Measurements from ENCODE around the gene TMEM61. TPM values are rescaled to one million over a fixed set of nuclear protein-coding genes. Genes with fewer than 3 reads are reported as not detected.
"Not testable (repeated sequence)": the region's sequence is repeated elsewhere in the genome, so short reads cannot be mapped to it uniquely, and the experiment has no call there.

TMEM61 gene
- total RNA-seq, 1 experiment from 2014 or later: 0.74 TPM

GRCh38 chr1:54931275-54931840 is 49.1 kb upstream of the TMEM61 start (continued):
- TF ChIP-seq, protein P1, sequence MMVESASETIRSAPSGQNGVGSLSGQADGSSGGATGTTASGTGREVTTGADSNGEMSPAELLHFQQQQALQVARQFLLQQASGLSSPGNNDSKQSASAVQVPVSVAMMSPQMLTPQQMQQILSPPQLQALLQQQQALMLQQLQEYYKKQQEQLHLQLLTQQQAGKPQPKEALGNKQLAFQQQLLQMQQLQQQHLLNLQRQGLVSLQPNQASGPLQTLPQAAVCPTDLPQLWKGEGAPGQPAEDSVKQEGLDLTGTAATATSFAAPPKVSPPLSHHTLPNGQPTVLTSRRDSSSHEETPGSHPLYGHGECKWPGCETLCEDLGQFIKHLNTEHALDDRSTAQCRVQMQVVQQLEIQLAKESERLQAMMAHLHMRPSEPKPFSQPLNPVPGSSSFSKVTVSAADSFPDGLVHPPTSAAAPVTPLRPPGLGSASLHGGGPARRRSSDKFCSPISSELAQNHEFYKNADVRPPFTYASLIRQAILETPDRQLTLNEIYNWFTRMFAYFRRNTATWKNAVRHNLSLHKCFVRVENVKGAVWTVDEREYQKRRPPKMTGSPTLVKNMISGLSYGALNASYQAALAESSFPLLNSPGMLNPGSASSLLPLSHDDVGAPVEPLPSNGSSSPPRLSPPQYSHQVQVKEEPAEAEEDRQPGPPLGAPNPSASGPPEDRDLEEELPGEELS (CRISPR knock-in tag; IDR thresholded peaks at IDR 0.05): no peak

GRCh38 chr1:54934081-54934480 is 46.3 kb upstream of the TMEM61 start:
- POLR2A ChIA-PET; ATAC-seq; H3K4me3 Mint-ChIP-seq; H3K27me3 Mint-ChIP-seq (ENCODE audit: low read depth); H3K27ac Mint-ChIP-seq; DNase-seq (ENCODE audit: low spot score): not testable (repeated sequence)
- CTCF ChIA-PET: interaction anchor here (2.2 kb wide), 1 partner anchor 88 kb away, joined by 7 read pairs; no protein-coding TSS in a partner anchor
- Mint-ChIP-seq H3K9me3 (peaks cover 33% of the 10 kb centered on the region), H3K4me1 (peaks cover 21% of the 10 kb centered on the region), H3K36me3 (peaks cover 25% of the 10 kb centered on the region)

DNA sequence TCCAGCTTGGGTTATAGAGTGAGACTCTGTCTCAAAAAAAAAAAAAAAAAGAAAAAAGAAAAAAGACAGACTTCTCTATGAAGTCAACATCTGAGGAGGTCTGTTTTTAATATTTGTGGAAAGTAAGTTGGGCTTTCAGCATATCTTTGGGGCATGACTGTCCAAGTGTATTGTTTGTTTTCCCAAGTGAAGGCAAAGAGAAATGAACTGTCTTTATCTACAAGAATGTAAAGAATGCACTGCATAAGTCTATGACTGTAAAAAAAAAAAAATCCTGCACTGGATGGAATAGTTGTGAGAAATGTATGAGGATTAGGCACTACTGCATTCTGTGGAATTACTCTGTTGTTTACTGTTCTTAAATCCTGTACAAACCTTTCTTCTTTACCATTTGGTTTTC is 45.6 kb upstream of the TMEM61 start:
- no peak overlapping the region for H3K4me3 Mint-ChIP-seq
- no peak for ATAC-seq
- H3K4me1 Mint-ChIP-seq: peaks cover 29% of the 10 kb centered on the region
- H3K27ac Mint-ChIP-seq: no peak overlapping the region
- H3K27me3 Mint-ChIP-seq (ENCODE audit: low read depth): peaks cover 3% of the 10 kb centered on the region; the same call in 1 of the 2 replicates
- no peak for TF ChIP-seq AFF4 (CRISPR knock-in tag; IDR thresholded peaks at IDR 0.05; ENCODE audit: borderline replicate concordance)
- no peak for TF ChIP-seq ZNF396 (CRISPR knock-in tag; IDR thresholded peaks at IDR 0.05; ENCODE audit: borderline replicate concordance)
- no peak for TF ChIP-seq ZNF317 (CRISPR knock-in tag; IDR thresholded peaks at IDR 0.05; ENCODE audit: borderline replicate concordance, low read depth)
- TF ChIP-seq, protein P2, sequence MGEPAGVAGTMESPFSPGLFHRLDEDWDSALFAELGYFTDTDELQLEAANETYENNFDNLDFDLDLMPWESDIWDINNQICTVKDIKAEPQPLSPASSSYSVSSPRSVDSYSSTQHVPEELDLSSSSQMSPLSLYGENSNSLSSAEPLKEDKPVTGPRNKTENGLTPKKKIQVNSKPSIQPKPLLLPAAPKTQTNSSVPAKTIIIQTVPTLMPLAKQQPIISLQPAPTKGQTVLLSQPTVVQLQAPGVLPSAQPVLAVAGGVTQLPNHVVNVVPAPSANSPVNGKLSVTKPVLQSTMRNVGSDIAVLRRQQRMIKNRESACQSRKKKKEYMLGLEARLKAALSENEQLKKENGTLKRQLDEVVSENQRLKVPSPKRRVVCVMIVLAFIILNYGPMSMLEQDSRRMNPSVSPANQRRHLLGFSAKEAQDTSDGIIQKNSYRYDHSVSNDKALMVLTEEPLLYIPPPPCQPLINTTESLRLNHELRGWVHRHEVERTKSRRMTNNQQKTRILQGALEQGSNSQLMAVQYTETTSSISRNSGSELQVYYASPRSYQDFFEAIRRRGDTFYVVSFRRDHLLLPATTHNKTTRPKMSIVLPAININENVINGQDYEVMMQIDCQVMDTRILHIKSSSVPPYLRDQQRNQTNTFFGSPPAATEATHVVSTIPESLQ (CRISPR knock-in tag; IDR thresholded peaks at IDR 0.05): no peak
- TF ChIP-seq PREB (CRISPR knock-in tag; IDR thresholded peaks at IDR 0.05; ENCODE audit: borderline replicate concordance): no peak
- no peak for TF ChIP-seq ZNF219 (CRISPR knock-in tag; IDR thresholded peaks at IDR 0.05; ENCODE audit: borderline replicate concordance)
- no peak for TF ChIP-seq MAX (CRISPR knock-in tag; IDR thresholded peaks at IDR 0.05)
- TF ChIP-seq PRDM15 (CRISPR knock-in tag; IDR thresholded peaks at IDR 0.05): no peak
- TF ChIP-seq, protein P3, sequence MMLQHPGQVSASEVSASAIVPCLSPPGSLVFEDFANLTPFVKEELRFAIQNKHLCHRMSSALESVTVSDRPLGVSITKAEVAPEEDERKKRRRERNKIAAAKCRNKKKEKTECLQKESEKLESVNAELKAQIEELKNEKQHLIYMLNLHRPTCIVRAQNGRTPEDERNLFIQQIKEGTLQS (CRISPR knock-in tag; conservative IDR thresholded peaks at IDR 0.05): no peak
- TF ChIP-seq ZNF138 (CRISPR knock-in tag; conservative IDR thresholded peaks at IDR 0.05): no peak
- no peak for TF ChIP-seq ZNF423 (CRISPR knock-in tag; IDR thresholded peaks at IDR 0.05)
- no peak for DNase-seq (ENCODE audit: low spot score)
- ChIA-PET CTCF (interaction anchor here (2.2 kb wide), 1 partner anchor 87 kb away, joined by 7 read pairs; no protein-coding TSS in a partner anchor), POLR2A (no interaction called here)
- peaks cover 25% of the 10 kb centered on the region for H3K36me3 Mint-ChIP-seq
- H3K9me3 Mint-ChIP-seq: peaks cover 33% of the 10 kb centered on the region
